Activated naive CD8-positive, alpha-beta T cell (primary cell): ENCODE data around the gene BNC1.

Experiments used
- H3K27ac Mint-ChIP-seq: one replicate; pipeline ENCODE4 v1.8.0; 2021; ENCODE audit warnings: mixed read lengths
- H3K27me3 Mint-ChIP-seq: one replicate; pipeline ENCODE4 v1.8.0; 2021; ENCODE audit warnings: mixed read lengths
- H3K36me3 Mint-ChIP-seq: one replicate; pipeline ENCODE4 v1.8.0; 2021; ENCODE audit warnings: mixed read lengths
- H3K4me1 Mint-ChIP-seq: one replicate; pipeline ENCODE4 v1.8.0; 2021; ENCODE audit warnings: low read depth, mixed read lengths
- H3K4me3 Mint-ChIP-seq: one replicate; pipeline ENCODE4 v1.8.0; 2021; ENCODE audit warnings: mild to moderate bottlenecking, mixed read lengths
- H3K9me3 Mint-ChIP-seq: one replicate; pipeline ENCODE4 v1.8.0; 2021; ENCODE audit warnings: low read depth, mixed read lengths

The BNC1 gene

DNA sequence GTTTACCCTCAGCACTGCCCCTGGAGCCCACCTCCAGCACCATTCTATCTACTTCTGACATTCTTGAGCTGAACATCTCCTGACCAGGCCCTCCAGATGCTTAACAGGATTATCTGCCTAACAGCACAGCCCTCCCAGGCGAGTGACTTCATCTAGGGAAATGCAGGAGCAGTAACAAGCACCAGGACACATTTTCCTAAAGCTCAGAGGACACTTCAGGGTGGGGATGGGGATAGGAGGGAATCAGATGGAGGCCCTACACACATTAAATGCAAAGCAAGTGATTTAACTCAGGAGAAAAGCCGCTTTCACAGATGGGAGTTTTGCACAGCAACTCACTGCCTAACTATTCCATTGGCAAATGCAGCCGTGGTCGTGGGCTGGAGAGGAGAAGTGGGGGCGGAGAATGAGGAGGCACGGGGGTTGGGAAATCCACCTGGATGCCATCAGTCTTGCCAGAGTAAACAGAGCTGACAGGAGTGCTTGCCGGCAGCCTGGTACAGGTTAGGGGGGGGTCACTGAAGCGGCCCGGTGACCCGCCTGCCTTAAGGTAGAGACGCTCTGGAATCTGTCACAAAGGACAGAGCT, 21.3 kb upstream of the BNC1 start:
- no peak overlapping the region for H3K27ac Mint-ChIP-seq
- H3K9me3 Mint-ChIP-seq, result no peaks in the 10 kb centered on the region
- H3K36me3 Mint-ChIP-seq, result no peaks in the 10 kb centered on the region
- H3K4me3 Mint-ChIP-seq, result no peak overlapping the region
- no peaks in the 10 kb centered on the region for H3K4me1 Mint-ChIP-seq
- H3K27me3 Mint-ChIP-seq, result peaks cover 27% of the 10 kb centered on the region

DNA sequence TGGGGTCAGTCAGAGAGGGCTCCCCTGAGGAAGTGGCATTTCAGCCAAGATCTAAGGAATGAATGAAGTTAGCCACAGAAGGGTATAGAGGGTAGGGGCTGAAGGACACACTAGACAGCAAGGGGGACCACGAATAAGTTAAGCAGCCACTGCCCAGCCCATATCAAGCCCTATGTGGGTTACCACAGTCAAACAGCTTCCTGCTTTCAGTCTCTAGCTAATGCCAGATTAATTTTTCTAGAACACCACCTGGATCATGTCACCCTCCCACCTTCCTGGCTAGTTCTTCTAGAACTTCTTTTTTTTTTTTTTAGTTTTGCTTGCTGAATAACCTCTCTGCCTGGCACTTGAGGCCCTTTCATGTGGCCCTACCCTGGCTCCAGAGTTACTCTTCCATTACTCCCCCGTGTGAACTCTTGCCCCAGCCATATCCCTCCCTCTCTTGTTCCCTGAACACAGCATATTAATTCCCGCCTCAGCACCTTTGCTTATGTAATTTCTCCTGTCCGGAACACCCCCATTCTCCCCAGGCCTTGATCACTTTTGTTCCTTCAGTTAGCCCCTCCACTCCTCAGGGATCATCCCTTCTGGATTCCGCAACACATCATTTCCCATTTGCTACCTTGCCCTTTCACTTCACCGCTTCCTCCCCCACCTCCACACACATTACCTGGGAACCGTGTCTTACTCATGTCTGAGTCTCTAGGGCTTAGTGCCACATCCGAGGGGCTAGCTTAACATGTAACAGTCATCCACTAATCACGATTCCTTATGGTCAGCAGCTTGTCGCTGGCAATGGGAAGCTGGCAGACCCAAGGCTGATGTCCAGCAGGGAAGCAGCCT, 20.6 kb upstream of the BNC1 start:
- Mint-ChIP-seq H3K4me3 (no peak overlapping the region), H3K27ac (no peak overlapping the region), H3K27me3 (peaks cover 27% of the 10 kb centered on the region), H3K4me1 (no peaks in the 10 kb centered on the region), H3K36me3 (no peaks in the 10 kb centered on the region), H3K9me3 (no peaks in the 10 kb centered on the region)

DNA sequence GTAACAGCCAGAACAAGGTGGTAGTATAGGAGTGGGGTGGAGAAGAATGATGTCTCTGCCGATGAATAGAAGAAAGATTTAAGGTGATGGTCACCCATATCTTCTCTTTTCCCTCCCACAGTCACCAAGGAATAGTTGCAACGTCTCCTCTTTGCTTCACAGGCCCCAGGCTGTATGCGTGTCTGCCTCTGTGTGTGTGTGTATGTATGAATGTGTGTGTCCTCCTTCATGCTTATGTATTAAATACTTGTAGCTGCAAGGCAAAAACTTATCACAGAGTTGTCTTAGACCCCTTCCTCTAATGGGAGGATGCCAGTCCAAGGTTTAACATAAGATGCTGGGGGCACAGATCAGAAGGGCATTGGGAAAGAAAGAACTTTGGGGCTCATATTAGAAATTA, 19.1 kb upstream of the BNC1 start:
- no peaks in the 10 kb centered on the region for H3K36me3 Mint-ChIP-seq
- no peaks in the 10 kb centered on the region for H3K4me1 Mint-ChIP-seq
- H3K27me3 Mint-ChIP-seq, result peaks cover 30% of the 10 kb centered on the region
- no peaks in the 10 kb centered on the region for H3K9me3 Mint-ChIP-seq
- no peak overlapping the region for H3K4me3 Mint-ChIP-seq
- no peak overlapping the region for H3K27ac Mint-ChIP-seq

DNA sequence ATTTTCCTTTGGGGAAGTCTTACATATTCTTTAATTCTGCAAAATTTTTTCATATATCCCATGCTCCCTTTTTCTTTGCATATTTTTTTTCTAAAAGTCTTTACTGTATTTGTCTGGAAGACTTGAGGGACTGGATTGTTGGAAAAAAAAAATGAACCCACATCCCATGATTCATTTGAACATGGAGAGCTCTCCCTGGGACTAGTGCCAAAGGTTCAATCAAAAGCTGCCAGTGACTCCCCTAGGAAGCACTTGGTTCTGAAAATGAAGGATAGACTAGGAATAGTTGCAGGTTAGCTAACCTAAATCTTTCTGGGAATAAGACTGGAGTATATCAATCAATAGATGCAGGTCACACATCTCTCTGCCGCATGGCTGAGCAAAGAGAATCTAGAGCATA, 16.4 kb upstream of the BNC1 start:
- Mint-ChIP-seq H3K27ac (no peak overlapping the region), H3K9me3 (no peaks in the 10 kb centered on the region), H3K36me3 (no peaks in the 10 kb centered on the region), H3K4me1 (no peaks in the 10 kb centered on the region), H3K4me3 (no peak overlapping the region), H3K27me3 (peaks cover 36% of the 10 kb centered on the region)

DNA sequence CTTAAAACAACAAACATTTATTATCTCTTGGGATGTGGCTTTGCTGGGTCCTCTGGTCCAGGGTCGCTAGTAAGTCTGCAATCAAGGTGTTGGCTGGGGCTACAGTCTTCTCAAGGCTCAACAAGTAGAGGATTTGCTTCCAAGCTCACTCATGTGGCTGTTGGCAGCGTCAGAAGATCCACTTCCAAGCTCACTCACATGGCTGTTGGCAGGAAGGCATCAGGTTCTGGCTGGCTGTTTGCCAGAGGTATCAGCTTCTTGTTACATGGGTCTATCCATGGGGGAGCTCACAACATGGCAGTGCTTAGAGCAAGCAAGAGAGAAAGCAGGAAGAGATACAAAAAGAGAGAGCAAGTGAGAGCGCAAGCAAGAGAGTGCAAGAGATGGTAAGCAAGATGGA, 15.0 kb upstream of the BNC1 start:
- Mint-ChIP-seq H3K9me3 (no peaks in the 10 kb centered on the region), H3K4me3 (no peak overlapping the region), H3K27me3 (peaks cover 33% of the 10 kb centered on the region), H3K36me3 (no peaks in the 10 kb centered on the region), H3K27ac (no peak overlapping the region), H3K4me1 (no peaks in the 10 kb centered on the region)

DNA sequence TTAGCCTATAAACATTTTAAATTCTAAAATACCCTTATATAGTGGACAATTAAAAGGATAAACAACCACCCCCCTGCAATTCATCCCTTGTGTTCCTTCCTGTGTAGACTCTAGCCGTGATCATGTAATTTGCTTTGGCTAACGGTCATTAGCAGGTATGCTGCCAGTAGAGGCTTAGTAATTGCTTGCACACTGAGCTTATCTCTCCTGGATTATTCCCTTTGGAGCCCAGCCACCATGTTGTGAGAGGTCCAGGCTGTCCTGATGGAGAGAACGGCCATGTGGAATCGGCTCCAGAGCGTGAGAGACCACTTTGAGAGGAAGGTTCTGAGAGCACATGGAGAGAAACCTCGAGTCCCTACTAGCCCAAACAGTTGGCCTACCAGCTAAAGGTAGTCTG, 11.0 kb upstream of the BNC1 start:
- Mint-ChIP-seq H3K27ac (no peak overlapping the region), H3K27me3 (peaks cover 22% of the 10 kb centered on the region), H3K9me3 (no peaks in the 10 kb centered on the region), H3K4me3 (no peak overlapping the region), H3K4me1 (no peaks in the 10 kb centered on the region), H3K36me3 (no peaks in the 10 kb centered on the region)

DNA sequence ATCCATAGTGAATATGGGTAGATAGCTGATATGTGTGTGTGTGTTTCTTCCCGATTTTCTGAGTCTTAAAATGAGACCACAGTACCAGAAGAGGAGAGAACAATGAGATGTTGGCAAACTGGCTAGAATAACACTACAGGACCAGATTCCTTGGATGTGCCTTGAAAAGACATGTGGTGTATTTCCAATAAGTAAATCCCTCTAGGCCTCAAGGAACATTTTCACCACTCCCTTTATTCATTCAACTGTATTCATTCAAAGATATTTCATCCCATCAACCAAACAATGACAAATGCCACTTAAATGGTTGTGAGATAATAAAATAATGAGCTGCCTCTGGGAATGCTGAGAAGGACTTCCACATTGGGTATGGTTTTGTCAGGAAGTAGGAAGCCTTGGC, 8.7 kb upstream of the BNC1 start:
- no peaks in the 10 kb centered on the region for H3K36me3 Mint-ChIP-seq
- no peaks in the 10 kb centered on the region for H3K9me3 Mint-ChIP-seq
- peaks cover 22% of the 10 kb centered on the region for H3K27me3 Mint-ChIP-seq
- H3K4me3 Mint-ChIP-seq, result no peak overlapping the region
- H3K4me1 Mint-ChIP-seq, result no peaks in the 10 kb centered on the region
- no peak overlapping the region for H3K27ac Mint-ChIP-seq

DNA sequence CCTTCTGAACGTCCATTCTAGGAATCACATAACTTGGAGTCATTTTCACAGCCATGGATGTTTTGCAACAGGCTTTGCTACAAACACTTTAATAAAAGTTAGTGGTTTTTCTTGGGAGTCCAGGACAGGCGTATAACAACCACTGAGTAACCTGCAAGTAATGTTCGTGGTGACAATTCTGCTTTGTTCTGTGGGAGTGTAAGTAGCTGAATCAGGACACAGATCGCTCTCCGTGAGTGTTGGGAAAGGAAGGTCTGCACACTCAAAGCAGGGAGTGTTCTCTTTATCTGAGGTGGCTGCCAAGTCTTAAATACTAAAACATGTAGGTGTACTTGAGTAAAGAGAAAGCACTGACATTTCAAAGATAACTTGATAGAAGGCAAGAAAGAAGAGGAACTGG, 7.9 kb upstream of the BNC1 start:
- Mint-ChIP-seq H3K27me3 (peaks cover 23% of the 10 kb centered on the region), H3K4me1 (no peaks in the 10 kb centered on the region), H3K27ac (no peak overlapping the region), H3K9me3 (no peaks in the 10 kb centered on the region), H3K36me3 (no peaks in the 10 kb centered on the region), H3K4me3 (no peak overlapping the region)

DNA sequence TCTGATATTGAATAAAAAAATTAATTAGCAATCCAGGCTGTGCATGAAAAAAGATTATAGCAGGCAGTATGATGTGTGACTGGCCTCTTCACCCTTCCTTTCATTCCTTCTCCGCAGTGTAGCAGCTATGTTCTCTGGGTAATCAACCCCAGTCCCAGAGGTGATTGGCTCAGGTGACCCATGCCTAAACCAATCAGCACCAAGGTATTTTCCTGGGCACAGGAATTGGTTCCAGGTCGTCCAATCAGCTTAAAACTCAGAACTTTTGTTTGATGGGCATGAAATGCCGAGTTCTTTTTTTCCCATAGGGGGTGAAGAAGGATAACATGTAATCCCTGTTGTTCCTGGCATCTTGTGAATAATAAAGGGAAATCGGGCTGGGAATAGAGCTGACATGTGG, 5.8 kb upstream of the BNC1 start:
- Mint-ChIP-seq H3K9me3 (no peaks in the 10 kb centered on the region), H3K27me3 (peaks cover 18% of the 10 kb centered on the region), H3K36me3 (no peaks in the 10 kb centered on the region), H3K4me3 (no peak overlapping the region), H3K4me1 (no peaks in the 10 kb centered on the region), H3K27ac (no peak overlapping the region)

DNA sequence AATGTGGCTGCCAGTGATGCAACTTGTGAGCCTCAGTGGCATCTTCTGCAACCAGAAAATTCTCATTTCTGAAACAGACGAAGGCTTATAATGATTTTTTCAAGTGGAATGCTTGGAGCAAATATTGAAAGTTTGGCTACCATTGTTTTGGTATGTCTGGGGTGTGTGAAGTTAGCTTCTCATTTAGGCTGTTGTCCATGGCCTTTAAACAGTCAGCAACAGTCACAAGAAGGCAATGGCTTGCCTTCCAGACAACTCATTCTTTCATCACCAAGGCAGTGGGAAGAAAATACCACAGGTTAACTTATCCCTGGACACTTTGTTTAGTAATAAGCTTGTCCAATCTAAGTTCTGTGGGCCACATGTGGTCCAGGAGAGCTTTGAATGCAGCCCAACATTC, 4.7 kb upstream of the BNC1 start:
- Mint-ChIP-seq H3K27me3 (peaks cover 14% of the 10 kb centered on the region), H3K27ac (no peak overlapping the region), H3K4me3 (no peak overlapping the region)

DNA sequence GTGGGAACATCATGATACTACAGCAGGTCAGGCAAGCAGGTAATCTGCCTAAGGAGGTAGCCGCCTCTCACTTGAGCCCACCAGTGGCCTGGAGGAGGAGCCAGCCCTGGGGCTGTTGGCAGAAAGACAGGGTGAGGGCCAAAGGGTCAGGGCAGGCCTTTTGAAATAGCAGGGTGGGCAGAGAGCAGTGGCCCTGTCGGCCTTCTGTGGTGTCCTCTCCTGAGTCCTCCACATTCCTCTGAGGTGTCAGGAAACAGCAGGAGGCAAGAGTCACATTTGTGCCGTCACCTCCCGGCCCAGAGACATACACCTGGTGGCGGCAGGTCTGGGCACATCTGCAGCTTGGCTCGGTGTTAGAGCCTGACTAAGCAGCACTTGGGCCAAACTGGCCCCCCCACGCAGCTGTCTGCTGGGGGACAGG, 3.9 kb upstream of the BNC1 start:
- peaks cover 13% of the 10 kb centered on the region for H3K27me3 Mint-ChIP-seq
- no peak overlapping the region for H3K27ac Mint-ChIP-seq
- no peaks in the 10 kb centered on the region for H3K9me3 Mint-ChIP-seq
- H3K36me3 Mint-ChIP-seq, result no peaks in the 10 kb centered on the region
- peaks cover 2% of the 10 kb centered on the region for H3K4me1 Mint-ChIP-seq
- no peak overlapping the region for H3K4me3 Mint-ChIP-seq

More for the DNA sequence above, 4.7 kb upstream of the BNC1 start:
- Mint-ChIP-seq H3K9me3 (no peaks in the 10 kb centered on the region), H3K4me1 (no peaks in the 10 kb centered on the region), H3K36me3 (no peaks in the 10 kb centered on the region)

DNA sequence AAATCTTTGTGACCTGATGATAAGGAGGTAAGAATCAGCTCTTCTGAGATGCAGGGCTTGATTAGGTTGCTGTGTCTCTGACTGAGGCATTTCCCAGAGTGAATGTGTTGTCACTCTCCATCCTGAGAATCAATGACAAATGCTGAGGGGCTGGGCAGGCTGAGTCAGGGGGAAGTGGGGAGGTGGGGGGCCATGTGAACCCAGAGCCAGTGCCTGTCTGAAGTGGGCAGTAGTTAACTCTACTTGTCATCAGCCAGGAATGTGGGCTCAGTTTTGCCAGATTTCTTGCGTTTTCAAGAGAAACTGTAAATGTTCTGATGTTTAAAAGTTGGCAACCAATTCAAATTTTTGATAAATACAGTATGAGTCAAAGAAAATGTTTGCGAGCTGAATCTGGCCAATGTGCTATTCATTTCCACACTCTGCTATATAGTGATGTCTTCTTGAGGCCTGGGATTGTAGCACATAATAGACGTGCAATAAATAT, 3.1 kb upstream of the BNC1 start:
- Mint-ChIP-seq H3K4me1 (peaks cover 6% of the 10 kb centered on the region), H3K4me3 (no peak overlapping the region), H3K27me3 (peaks cover 17% of the 10 kb centered on the region), H3K27ac (no peak overlapping the region), H3K36me3 (no peaks in the 10 kb centered on the region), H3K9me3 (no peaks in the 10 kb centered on the region)

DNA sequence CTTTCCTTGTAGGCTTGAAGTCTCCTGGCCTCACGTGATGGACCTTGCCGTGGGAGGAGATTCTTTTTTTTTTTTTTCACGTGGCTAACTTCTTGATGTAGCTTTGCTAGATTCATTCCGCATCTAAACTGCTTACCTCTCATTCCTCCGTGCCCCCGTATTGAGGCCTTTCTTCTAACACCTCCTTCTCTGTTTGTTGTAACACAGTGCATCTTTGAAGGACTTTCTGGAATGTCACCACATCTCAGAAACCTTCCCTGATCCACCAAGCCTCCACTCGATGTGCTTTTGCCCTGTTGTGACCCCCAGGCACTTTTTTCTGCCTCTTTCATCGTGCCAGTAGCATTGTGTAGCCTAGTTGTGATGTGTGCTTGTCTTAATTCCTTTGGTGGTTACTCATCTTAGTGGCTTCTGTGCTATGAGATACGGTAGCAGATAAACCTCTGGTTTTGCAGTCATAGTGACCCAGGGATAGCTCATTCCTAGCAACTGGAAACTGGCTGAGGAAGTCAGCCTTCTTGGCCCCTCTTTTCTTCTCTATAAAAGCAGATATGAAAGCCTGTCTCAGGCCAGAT, 1.6 kb upstream of the BNC1 start:
- H3K36me3 Mint-ChIP-seq, result no peaks in the 10 kb centered on the region
- peaks cover 6% of the 10 kb centered on the region for H3K4me1 Mint-ChIP-seq
- H3K4me3 Mint-ChIP-seq, result no peak overlapping the region
- H3K27ac Mint-ChIP-seq, result no peak overlapping the region
- H3K9me3 Mint-ChIP-seq, result no peaks in the 10 kb centered on the region
- peaks cover 26% of the 10 kb centered on the region for H3K27me3 Mint-ChIP-seq

DNA sequence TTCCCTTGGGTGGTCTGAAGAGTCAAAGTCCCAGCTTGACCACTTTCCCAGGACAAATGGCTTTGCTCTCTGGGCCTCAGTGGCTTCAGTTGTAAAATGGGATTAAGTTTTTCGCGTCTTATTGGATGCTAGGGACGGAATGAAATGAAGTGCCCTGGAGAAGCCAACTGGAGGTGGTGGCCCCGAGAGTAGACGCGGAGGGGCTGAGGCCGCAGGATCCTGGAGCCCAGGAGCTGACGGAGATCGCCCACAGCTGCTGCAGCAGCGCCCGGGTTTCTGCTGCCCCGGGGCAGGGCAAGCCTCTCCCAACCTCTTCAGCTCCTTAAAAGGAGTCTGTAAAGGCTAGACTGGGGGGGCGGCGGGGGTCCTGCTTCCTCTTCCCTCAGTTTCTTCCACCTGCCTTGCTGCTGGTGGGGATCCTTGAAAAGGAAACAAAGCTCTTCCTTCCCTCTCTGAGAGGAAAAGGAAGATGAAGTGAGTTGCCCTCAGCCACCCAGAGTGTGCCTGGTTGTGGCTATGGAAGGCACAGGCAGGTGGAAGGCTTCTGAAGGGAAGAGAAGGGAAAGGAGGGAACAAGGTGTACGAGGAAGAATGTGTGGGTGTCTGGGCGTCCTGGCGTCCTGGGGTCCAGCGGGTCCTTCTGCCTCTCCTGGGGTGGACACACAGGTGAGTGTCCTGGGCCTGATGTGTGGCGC, 967 bp upstream of the BNC1 start:
- Mint-ChIP-seq H3K36me3 (no peaks in the 10 kb centered on the region), H3K9me3 (no peaks in the 10 kb centered on the region), H3K4me3 (peak overlapping the region; percentile 46), H3K27ac (no peak overlapping the region), H3K4me1 (peaks cover 6% of the 10 kb centered on the region), H3K27me3 (peaks cover 32% of the 10 kb centered on the region)
